CD4-positive, alpha-beta T cell (primary cell): ENCODE results near the gene PDLIM7. TPM values are rescaled to one million over a fixed set of nuclear protein-coding genes. Genes with fewer than 3 reads are reported as not detected.
"Not testable (repeated sequence)": the region's sequence is repeated elsewhere in the genome, so short reads cannot be mapped to it uniquely, and the experiment has no call there.

ENCODE experiments used
- ATAC-seq: fragments of 200-7000 bp; cut with Tn5 transposase; one replicate; pipeline ENCODE4 v1.10.0; 2022; ENCODE audit warnings: mild to moderate bottlenecking; ENCODE audit not compliant: poor library complexity
- CTCF ChIA-PET: fragments of 350-600 bp; sonication (Branson Sonifier 250); formaldehyde crosslinking; loops from one replicate; lab custom pipeline; 2021; ENCODE audit warnings: antibody characterized with exemption, inconsistent platforms; lab: Charles Lee
- POLR2A ChIA-PET: fragments of 350-600 bp; sonication (Branson Sonifier 250); formaldehyde crosslinking; loops from one replicate; lab custom pipeline; 2021; ENCODE audit warnings: antibody characterized with exemption, inconsistent platforms; lab: Charles Lee
- DNase-seq, 14 experiments: peaks; one replicate each; pipeline ENCODE4 v3.0.0-alpha.2; 2013 to 2020; ENCODE audit warnings: mixed read lengths in 2 of 14
- H3K27ac ChIP-seq, 2 donors: one replicate each; pipeline versions ENCODE4 v1.5.1 to v1.7.0; 2013; ENCODE audit warnings: low read length in 2 of 2, low read depth in 1 of 2, mild to moderate bottlenecking in 1 of 2
- H3K27me3 ChIP-seq, 2 experiments: 1 replicate in 1 of 2; 2 replicates in 1 of 2; pipeline versions ENCODE4 v1.6.1 to v1.7.0; 2013; ENCODE audit warnings: low read length in 2 of 2, control low read depth in 1 of 2, mild to moderate bottlenecking in 1 of 2, moderate library complexity in 1 of 2; ENCODE audit not compliant: insufficient read depth in 2 of 2, control insufficient read depth in 1 of 2
- H3K36me3 ChIP-seq: one replicate; pipeline ENCODE4 v1.6.1; 2013; ENCODE audit warnings: low read length, control low read depth; ENCODE audit not compliant: insufficient read depth
- H3K4me1 ChIP-seq: one replicate; pipeline ENCODE4 v1.6.1; 2013; ENCODE audit warnings: low read length, control low read depth; ENCODE audit not compliant: insufficient read depth
- H3K4me3 ChIP-seq: one replicate; pipeline ENCODE4 v1.5.1; 2013; ENCODE audit warnings: mild to moderate bottlenecking, low read length, moderate library complexity
- H3K9me3 ChIP-seq, 2 experiments: 1 replicate in 1 of 2; 2 replicates in 1 of 2; pipeline versions ENCODE4 v1.6.1 to v1.7.0; 2013; ENCODE audit warnings: low read length in 2 of 2, mild to moderate bottlenecking in 2 of 2, control low read depth in 1 of 2, moderate library complexity in 1 of 2; ENCODE audit not compliant: control insufficient read depth in 1 of 2, insufficient read depth in 1 of 2
- H3K27ac Mint-ChIP-seq: one replicate; pipeline ENCODE4 v1.8.0; 2020; ENCODE audit warnings: mixed read lengths
- H3K27me3 Mint-ChIP-seq: one replicate; pipeline ENCODE4 v1.8.0; 2021; ENCODE audit warnings: mixed read lengths
- H3K36me3 Mint-ChIP-seq: one replicate; pipeline ENCODE4 v1.8.0; 2021; ENCODE audit warnings: low read depth, mixed read lengths
- H3K4me1 Mint-ChIP-seq: one replicate; pipeline ENCODE4 v1.8.0; 2021; ENCODE audit warnings: low read depth, mixed read lengths
- H3K4me3 Mint-ChIP-seq: one replicate; pipeline ENCODE4 v1.8.0; 2020; ENCODE audit warnings: mild to moderate bottlenecking, mixed read lengths
- H3K9me3 Mint-ChIP-seq: one replicate; pipeline ENCODE4 v1.8.0; 2020; ENCODE audit warnings: mixed read lengths
- CTCF ChIP-seq: fragments of 200-600 bp; IDR thresholded peaks from one replicate; pipeline ENCODE4 v1.8.0; 2022; ENCODE audit warnings: antibody characterized with exemption, mild to moderate bottlenecking
- intact Hi-C, 2 experiments: fragments of 100-400 bp; cut with DNase I in 1 of 2; cut with micrococcal nuclease in 1 of 2; formaldehyde crosslinking; loops; one replicate each; pipeline versions ENCODE4 v1.15.1 to v1.9.0; 2023 to 2025; cut with DNase I, micrococcal nuclease
- total RNA-seq, 174 experiments: library from RNA in 2 of 174; stranded (reverse) in 2 of 174; gene quantifications; one replicate each; pipeline ENCODE4 v1.2.3 and lab custom pipeline; 2021 to 2026

Gene PDLIM7
- total RNA-seq, 2 experiments from 2014 or later, result 5.2 to 6.0 TPM

GRCh38 chr5:177486256-177486655, 11.1 kb downstream of the PDLIM7 start:
- no peak overlapping the region for H3K4me3 ChIP-seq
- no peak for TF ChIP-seq CTCF
- intact Hi-C loops, result no loop called here
- H3K36me3 ChIP-seq, result peaks cover 8% of the 10 kb centered on the region
- no peak overlapping the region for H3K27ac Mint-ChIP-seq
- no peaks in the 10 kb centered on the region for H3K4me1 Mint-ChIP-seq
- H3K27ac ChIP-seq, result no peak overlapping the region
- H3K36me3 Mint-ChIP-seq, result no peaks in the 10 kb centered on the region
- no peak overlapping the region for H3K4me3 Mint-ChIP-seq
- no peaks in the 10 kb centered on the region for H3K9me3 Mint-ChIP-seq
- no peaks in the 10 kb centered on the region for H3K27me3 ChIP-seq
- ATAC-seq, result no peak
- no peaks in the 10 kb centered on the region for H3K27me3 Mint-ChIP-seq
- H3K4me1 ChIP-seq, result no peaks in the 10 kb centered on the region
- ChIA-PET CTCF (no interaction called here), POLR2A (no interaction called here)
- no peak for DNase-seq
- no peaks in the 10 kb centered on the region for H3K9me3 ChIP-seq

- H3K27me3 ChIP-seq, H3K27ac Mint-ChIP-seq, H3K27ac ChIP-seq, H3K4me1 Mint-ChIP-seq, ATAC-seq, H3K27me3 Mint-ChIP-seq, POLR2A ChIA-PET, H3K4me1 ChIP-seq, H3K36me3 ChIP-seq, intact Hi-C loops, H3K9me3 ChIP-seq, H3K4me3 Mint-ChIP-seq, DNase-seq, CTCF ChIA-PET, H3K36me3 Mint-ChIP-seq, H3K4me3 ChIP-seq, H3K9me3 Mint-ChIP-seq: not testable (repeated sequence)
Observed at GRCh38 chr5:177485753-177486152, 11.7 kb downstream of the PDLIM7 start.

- H3K9me3 Mint-ChIP-seq, result no peaks in the 10 kb centered on the region
- peaks cover 1% of the 10 kb centered on the region for H3K4me1 Mint-ChIP-seq
- H3K9me3 ChIP-seq, result no peaks in the 10 kb centered on the region
- no peak for TF ChIP-seq CTCF
- intact Hi-C loops, result no loop called here
- H3K27me3 ChIP-seq, result no peaks in the 10 kb centered on the region
- no peak overlapping the region for H3K4me3 ChIP-seq
- no peaks in the 10 kb centered on the region for H3K36me3 Mint-ChIP-seq
- H3K4me1 ChIP-seq, result no peaks in the 10 kb centered on the region
- H3K36me3 ChIP-seq, result peaks cover 8% of the 10 kb centered on the region
- H3K27ac Mint-ChIP-seq, result no peak overlapping the region
- ATAC-seq, result no peak
- H3K27ac ChIP-seq, result no peak overlapping the region
- ChIA-PET CTCF (no interaction called here), POLR2A (no interaction called here)
- DNase-seq, result no peak
- no peaks in the 10 kb centered on the region for H3K27me3 Mint-ChIP-seq
- H3K4me3 Mint-ChIP-seq, result no peak overlapping the region
Observed at GRCh38 chr5:177484902-177485549, 12.4 kb downstream of the PDLIM7 start.
